ENCODE results near the gene FGFR3. TPM values are rescaled to one million over a fixed set of nuclear protein-coding genes. Genes with fewer than 3 reads are reported as not detected.

Gene FGFR3
- total RNA-seq, 4 donors from 2014 or later, result 1.3 to 3.5 (median 2.6) TPM

DNA sequence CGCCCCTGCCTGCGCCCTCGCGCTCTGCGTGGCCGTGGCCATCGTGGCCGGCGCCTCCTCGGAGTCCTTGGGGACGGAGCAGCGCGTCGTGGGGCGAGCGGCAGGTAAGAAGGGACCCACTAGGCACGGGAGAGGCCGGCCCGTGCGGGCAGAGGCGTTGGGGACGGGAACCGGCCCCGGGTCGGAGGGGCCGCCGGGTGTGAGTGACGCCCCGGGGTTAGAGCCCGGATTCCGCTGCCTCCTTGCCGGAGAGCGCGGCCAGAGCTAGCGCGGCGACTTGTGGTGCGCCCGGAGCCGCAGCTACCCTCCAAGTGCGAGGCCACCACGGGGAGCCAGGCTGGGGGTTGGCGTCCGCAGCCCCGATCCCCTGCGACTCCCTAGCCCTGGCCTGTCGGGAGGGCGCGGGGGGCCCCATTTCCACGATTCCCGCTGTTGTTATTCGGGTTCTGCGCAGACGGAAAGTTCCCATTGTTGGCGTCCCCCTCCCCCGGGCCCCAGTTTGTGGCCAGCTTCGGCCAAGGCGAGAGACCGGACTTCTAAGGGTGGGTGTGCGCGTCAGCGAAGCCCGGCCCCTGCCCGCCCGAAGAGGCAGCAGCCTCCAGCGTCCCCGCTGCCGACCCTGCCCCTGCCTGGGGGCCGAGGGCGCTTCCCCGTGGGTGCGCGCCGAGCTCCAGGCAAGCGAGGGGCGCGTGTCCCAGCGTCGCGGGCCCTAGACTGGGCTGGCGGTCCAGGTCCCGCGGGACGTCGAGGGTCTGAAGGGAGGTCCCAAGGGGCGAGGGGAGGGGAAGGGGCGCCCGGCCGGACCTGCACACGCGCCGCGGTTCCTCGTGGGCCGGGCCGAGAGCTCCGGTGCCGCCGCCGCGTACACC is 1.1 kb downstream of the FGFR3 start:
- TF ChIP-seq, protein P1, sequence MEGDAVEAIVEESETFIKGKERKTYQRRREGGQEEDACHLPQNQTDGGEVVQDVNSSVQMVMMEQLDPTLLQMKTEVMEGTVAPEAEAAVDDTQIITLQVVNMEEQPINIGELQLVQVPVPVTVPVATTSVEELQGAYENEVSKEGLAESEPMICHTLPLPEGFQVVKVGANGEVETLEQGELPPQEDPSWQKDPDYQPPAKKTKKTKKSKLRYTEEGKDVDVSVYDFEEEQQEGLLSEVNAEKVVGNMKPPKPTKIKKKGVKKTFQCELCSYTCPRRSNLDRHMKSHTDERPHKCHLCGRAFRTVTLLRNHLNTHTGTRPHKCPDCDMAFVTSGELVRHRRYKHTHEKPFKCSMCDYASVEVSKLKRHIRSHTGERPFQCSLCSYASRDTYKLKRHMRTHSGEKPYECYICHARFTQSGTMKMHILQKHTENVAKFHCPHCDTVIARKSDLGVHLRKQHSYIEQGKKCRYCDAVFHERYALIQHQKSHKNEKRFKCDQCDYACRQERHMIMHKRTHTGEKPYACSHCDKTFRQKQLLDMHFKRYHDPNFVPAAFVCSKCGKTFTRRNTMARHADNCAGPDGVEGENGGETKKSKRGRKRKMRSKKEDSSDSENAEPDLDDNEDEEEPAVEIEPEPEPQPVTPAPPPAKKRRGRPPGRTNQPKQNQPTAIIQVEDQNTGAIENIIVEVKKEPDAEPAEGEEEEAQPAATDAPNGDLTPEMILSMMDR (IDR thresholded peaks at IDR 0.05), result no peak
- ATAC-seq (ENCODE audit: low FRiP score) (no peak), DNase-seq (ENCODE audit: low spot score) (no peak)

DNA sequence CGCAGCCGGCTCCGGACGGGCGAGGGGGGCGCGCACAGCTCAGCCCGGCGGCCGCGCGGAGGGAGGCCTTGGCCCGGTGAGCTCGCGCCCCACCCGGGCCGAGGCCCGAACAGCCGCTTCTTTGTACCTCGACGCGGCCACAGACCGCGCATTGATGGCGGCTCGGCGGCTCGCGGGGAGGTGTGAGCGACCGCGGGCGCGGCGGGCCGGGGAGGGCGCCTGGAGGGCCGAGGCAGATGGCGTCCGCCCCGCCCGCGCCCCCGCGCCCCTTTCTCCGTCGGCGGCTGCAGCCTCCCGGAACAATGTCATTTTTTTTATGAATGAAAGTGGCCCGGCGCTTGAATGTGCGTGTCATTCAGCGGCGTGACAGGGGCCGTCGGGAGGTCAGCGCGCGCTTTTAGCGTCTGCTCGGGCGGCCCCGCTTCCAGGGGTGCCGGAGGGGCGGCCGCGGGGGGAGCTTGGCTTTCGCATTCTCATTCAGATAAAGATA is 1.8 kb downstream of the FGFR3 start:
- ATAC-seq (ENCODE audit: low FRiP score) (no peak), DNase-seq (ENCODE audit: low spot score) (no peak)
- TF ChIP-seq, protein P1 (IDR thresholded peaks at IDR 0.05), result no peak

- TF ChIP-seq, protein P1 (IDR thresholded peaks at IDR 0.05), result no peak
- ATAC-seq (ENCODE audit: low FRiP score) (no peak), DNase-seq (ENCODE audit: low spot score) (no peak)
Measured at GRCh38 chr4:1795299-1796195, 2.5 kb downstream of the FGFR3 start.

DNA sequence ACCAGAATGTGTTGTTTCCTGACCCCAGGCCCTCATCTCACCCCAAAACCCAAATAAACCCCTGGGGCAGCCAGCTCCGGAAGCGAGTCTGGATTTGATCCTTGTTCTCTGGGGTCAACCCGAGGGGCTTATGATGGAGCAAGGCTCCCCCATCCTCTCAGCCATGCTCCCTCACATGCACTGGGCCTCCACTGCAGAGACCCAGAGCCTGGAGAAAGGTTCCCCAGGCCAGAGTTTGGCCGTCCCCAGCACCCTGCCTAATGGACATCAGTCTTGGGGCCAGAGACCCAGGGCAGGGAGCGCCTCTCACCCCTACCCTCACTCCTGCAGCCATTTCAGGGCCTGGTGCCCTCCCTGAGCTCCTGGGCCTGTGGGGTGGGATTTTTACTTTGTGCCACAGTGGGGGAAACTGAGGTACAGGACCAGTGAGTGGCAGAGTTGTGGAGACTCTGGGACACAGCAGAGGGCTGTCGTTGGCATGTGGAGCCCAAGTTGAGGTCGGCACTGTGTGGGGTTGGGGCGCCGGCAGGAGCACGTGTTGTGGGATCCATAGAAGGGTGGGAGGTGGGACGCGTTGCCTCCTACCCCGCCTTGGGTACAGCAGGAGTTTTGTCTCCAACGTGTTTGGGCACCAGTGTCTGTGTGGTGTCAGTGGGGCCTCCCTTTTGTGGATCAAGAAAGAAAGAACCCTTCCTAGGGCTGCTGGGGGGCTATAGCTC is 3.6 kb downstream of the FGFR3 start:
- DNase-seq (ENCODE audit: low spot score) (no peak), ATAC-seq (ENCODE audit: low FRiP score) (no peak)
- TF ChIP-seq, protein P1 (IDR thresholded peaks at IDR 0.05), result no peak

- ATAC-seq (ENCODE audit: low FRiP score) (no peak), DNase-seq (ENCODE audit: low spot score) (no peak)
- TF ChIP-seq, protein P1 (IDR thresholded peaks at IDR 0.05), result no peak
Measured at GRCh38 chr4:1797298-1797860, 4.3 kb downstream of the FGFR3 start.

DNA sequence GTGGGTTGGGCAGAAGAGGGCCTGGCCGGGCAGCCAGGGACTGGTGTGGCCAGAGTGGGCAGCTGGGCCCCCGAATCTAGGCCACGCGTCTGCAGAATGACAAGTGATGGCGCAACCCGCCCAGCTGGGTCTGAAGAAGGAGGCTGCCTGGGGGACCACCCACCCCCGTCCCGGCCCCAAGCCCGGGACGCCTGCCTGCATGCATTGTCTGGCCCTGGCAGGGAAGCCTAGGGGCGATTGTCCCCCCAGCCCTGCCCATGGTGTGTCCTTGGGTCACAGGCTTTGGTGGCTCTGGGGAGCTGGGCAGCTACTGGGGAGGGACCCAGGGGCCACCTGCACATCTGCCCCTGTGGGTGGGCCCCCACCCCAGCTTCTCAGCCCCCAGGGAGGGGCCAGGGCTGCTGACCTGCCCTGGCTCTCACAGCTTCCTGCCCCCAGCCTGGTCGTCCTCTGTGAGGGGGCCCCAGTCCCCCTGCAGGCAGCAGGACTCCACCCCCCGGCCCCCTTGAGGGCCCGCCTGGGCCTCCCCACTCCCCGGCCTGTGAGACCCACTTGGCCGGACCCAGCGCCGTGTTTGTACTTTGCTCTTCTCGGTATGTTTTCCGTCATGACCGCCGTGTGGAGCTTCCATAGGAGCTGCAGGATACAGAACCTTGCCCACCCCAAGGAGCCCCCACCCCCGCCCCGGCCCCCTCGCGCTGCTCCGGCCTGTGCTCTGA is 4.9 kb downstream of the FGFR3 start:
- no peak for DNase-seq (ENCODE audit: low spot score)
- TF ChIP-seq, protein P1 (IDR thresholded peaks at IDR 0.05), result no peak
- ATAC-seq (ENCODE audit: low FRiP score), result no peak
